K562 (cell line): ENCODE data around the gene SFN. TPM values are rescaled to one million over a fixed set of nuclear protein-coding genes. Genes with fewer than 3 reads are reported as not detected.
A peak's percentile ranks its signal among the peaks of the same experiment; 100 is the strongest.

Source experiments
- ATF7 ChIP-seq: fragments of 450-650 bp; IDR thresholded peaks from 2 replicates; pipeline ENCODE4 v1.7.1; 2014; ENCODE audit warnings: mild to moderate bottlenecking, moderate library complexity
- CBFA2T3 ChIP-seq: fragments of 450-650 bp; IDR thresholded peaks from 2 replicates; pipeline ENCODE4 v1.6.1; 2017
- CREM ChIP-seq: IDR thresholded peaks from 2 replicates; pipeline ENCODE4 v1.6.1; 2014; ENCODE audit warnings: antibody characterized with exemption, low read depth
- DEAF1 ChIP-seq: fragments of 450-650 bp; formaldehyde crosslinking; IDR thresholded peaks from 2 replicates; pipeline ENCODE4 v1.4.0; 2020; ENCODE audit warnings: mild to moderate bottlenecking, moderate library complexity
- HMBOX1 ChIP-seq: sonication (generic); IDR thresholded peaks from 2 replicates; pipeline ENCODE4 v1.6.1; 2016
- IRF1 ChIP-seq: sonication (generic); formaldehyde crosslinking; IDR thresholded peaks from 2 replicates; pipeline ENCODE4 v1.8.0; 2022; ENCODE audit warnings: missing genetic modification reagents, mild to moderate bottlenecking, borderline replicate concordance
- NFIX ChIP-seq: fragments of 250-450 bp; sonication (Bioruptor Pico); IDR thresholded peaks from 2 replicates; pipeline ENCODE4 v1.4.0; 2020; ENCODE audit warnings: low read depth, mild to moderate bottlenecking, moderate library complexity
- PTRF ChIP-seq: fragments of 450-650 bp; IDR thresholded peaks from 2 replicates; pipeline ENCODE4 v1.6.1; 2016; ENCODE audit warnings: mild to moderate bottlenecking, missing genetic modification characterization, missing compliant biosample characterization
- RCOR1 ChIP-seq, 2 experiments: IDR thresholded peaks; 2 replicates each; pipeline ENCODE4 v1.6.1; 2012; ENCODE audit warnings: low read depth in 2 of 2, low read length in 2 of 2, borderline replicate concordance in 1 of 2, improper control_type of control experiment in 1 of 2
- REST ChIP-seq, 2 experiments: fragments of 450-650 bp; formaldehyde crosslinking in 1 of 2; IDR thresholded peaks; 2 replicates each; pipeline versions ENCODE4 v1.4.0 to v1.6.1; 2014 to 2020; ENCODE audit warnings: mild to moderate bottlenecking in 2 of 2, borderline replicate concordance in 1 of 2, low read depth in 1 of 2
- STAT5B ChIP-seq: fragments of 250-450 bp; sonication (Bioruptor Pico); IDR thresholded peaks from 2 replicates; pipeline ENCODE4 v1.8.0; 2021; ENCODE audit warnings: mild to moderate bottlenecking, inconsistent platforms
- TEAD4 ChIP-seq, 2 experiments: sonication (generic) in 1 of 2; formaldehyde crosslinking in 1 of 2; IDR thresholded peaks; 2 replicates each; pipeline versions ENCODE4 v1.6.1 to v1.8.0; 2012 to 2022; ENCODE audit warnings: borderline replicate concordance in 1 of 2, inconsistent platforms in 1 of 2, low read length in 1 of 2, mild to moderate bottlenecking in 1 of 2, missing genetic modification reagents in 1 of 2
- ZNF311 ChIP-seq: fragments of 250-450 bp; sonication (Bioruptor Pico); IDR thresholded peaks from 2 replicates; pipeline ENCODE4 v1.4.0; 2020; ENCODE audit warnings: mild to moderate bottlenecking, moderate library complexity
- ZNF75A ChIP-seq: fragments of 450-650 bp; formaldehyde crosslinking; IDR thresholded peaks from 2 replicates; pipeline ENCODE4 v1.4.0; 2020; ENCODE audit warnings: mild to moderate bottlenecking
- ZNF778 ChIP-seq: fragments of 450-650 bp; formaldehyde crosslinking; IDR thresholded peaks from 2 replicates; pipeline ENCODE4 v1.4.0; 2020; ENCODE audit warnings: mild to moderate bottlenecking, moderate library complexity
- polyA plus RNA-seq, 8 experiments: library from polyadenylated mRNA; depleted of rRNA in 4 of 8; stranded (reverse) in 5 of 8; unstranded in 3 of 8; fragments of >200 nt; fragmentation: Nextera tagmentation in 2 of 8; fragmentation: Illumina TruSeq in 1 of 8; extraction: Ambion mirVana in 2 of 8; extraction: Trizol in 1 of 8; gene quantifications; 2 replicates each; pipeline versions ENCODE4 v1.2.1 to v1.2.3, GENCODE V29; 2011 to 2014; ENCODE audit warnings: inconsistent platforms in 1 of 8, missing spikeins in 1 of 8
- total RNA-seq, 7 experiments: library from RNA; depleted of rRNA in 6 of 7; stranded (reverse); fragments of >200 nt in 6 of 7; fragmentation: Illumina TruSeq in 2 of 7; extraction: Trizol in 2 of 7; gene quantifications; 2 replicates each; pipeline versions ENCODE4 v1.2.1 to v1.2.3, GENCODE V29; 2011 to 2021; ENCODE audit warnings: low replicate concordance in 1 of 7

Gene SFN
- total and polyA plus RNA-seq, 9 of the 15 experiments (the other 6 are each of a cell fraction or from before 2014, with no cell fraction given), result 0.10 to 3.8 (median 2.0) TPM

GRCh38 chr1:26862781-26863684 lies at the start of gene SFN (continued):
- TF ChIP-seq RCOR1 (IDR thresholded peaks at IDR 0.05; ENCODE audit: borderline replicate concordance in 1 of 2, low read depth in 2 of 2, low read length in 2 of 2) (peak in 1 of 2 experiments; percentile 94; a peak in 3 of 4 replicates), STAT5B (no peak), ZNF778 (CRISPR knock-in tag) (no peak), DEAF1 (CRISPR knock-in tag) (no peak), NFIX (no peak), CBFA2T3 (peak; percentile 49; the same call in 1 of the 2 replicates), ZNF75A (CRISPR knock-in tag) (no peak), REST (IDR thresholded peaks at IDR 0.05; ENCODE audit: borderline replicate concordance) (no peak), REST (CRISPR knock-in tag; IDR thresholded peaks at IDR 0.05; ENCODE audit: low read depth) (no peak), PTRF (no peak), IRF1 (CRISPR knock-in tag) (no peak), HMBOX1 (no peak), CREM (peak; percentile 53), ATF7 (no peak), TEAD4 (IDR thresholded peaks at IDR 0.05; ENCODE audit: low read length) (0 out of 2 replicates have a peak, but pooled peaks have one; percentile 24), TEAD4 (CRISPR knock-in tag; IDR thresholded peaks at IDR 0.05; ENCODE audit: borderline replicate concordance) (no peak), ZNF311 (CRISPR knock-in tag) (no peak)
